B cell (primary cell): ENCODE data around the gene PHF19. TPM values are rescaled to one million over a fixed set of nuclear protein-coding genes. Genes with fewer than 3 reads are reported as not detected.

Source experiments
- ATAC-seq: fragments of 200-7000 bp; cut with Tn5 transposase; one replicate; pipeline ENCODE4 v1.10.0; 2021; ENCODE audit warnings: low read depth, mild to moderate bottlenecking, moderate number of reproducible peaks, moderate library complexity
- CTCF ChIA-PET: fragments of 350-600 bp; sonication (Branson Sonifier 250); formaldehyde crosslinking; loops from one replicate; lab custom pipeline; 2021; ENCODE audit warnings: antibody characterized with exemption, inconsistent platforms; lab: Charles Lee
- POLR2A ChIA-PET: fragments of 350-600 bp; sonication (Branson Sonifier 250); formaldehyde crosslinking; loops from one replicate; lab custom pipeline; 2021; ENCODE audit warnings: antibody characterized with exemption; lab: Charles Lee
- DNase-seq: peaks from one replicate; pipeline ENCODE4 v3.0.0; 2013
- H2AFZ ChIP-seq: 2 replicates; pipeline ENCODE4 v1.6.1; 2012; ENCODE audit warnings: mild to moderate bottlenecking, low read depth, low read length; ENCODE audit not compliant: insufficient read depth, poor library complexity, severe bottlenecking
- H3K27ac ChIP-seq, 2 donors: 1 replicate in 1 of 2; 2 replicates in 1 of 2; pipeline ENCODE4 v1.5.1; 2012 to 2013; ENCODE audit warnings: low read length in 2 of 2, mild to moderate bottlenecking in 2 of 2, moderate library complexity in 1 of 2
- H3K27me3 ChIP-seq, 4 experiments: fragments of 200-600 bp in 1 of 4; sonication (generic) in 1 of 4; replicated peaks in 1 of 4; 1 replicate in 2 of 4; 2 replicates in 2 of 4; pipeline versions ENCODE4 v1.6.1 to v1.7.0; 2013 to 2016; ENCODE audit warnings: low read length in 3 of 4, mild to moderate bottlenecking in 2 of 4, mixed read lengths in 1 of 4, moderate library complexity in 1 of 4; ENCODE audit not compliant: insufficient read depth in 4 of 4, control insufficient read depth in 3 of 4; ENCODE audit errors: control extremely low read depth in 1 of 4
- H3K36me3 ChIP-seq, 2 experiments: replicated peaks in 1 of 2; 1 replicate in 1 of 2; 2 replicates in 1 of 2; pipeline versions ENCODE4 v1.6.1 to v1.7.1; 2013; ENCODE audit warnings: low read length in 1 of 2; ENCODE audit not compliant: insufficient read depth in 2 of 2, control insufficient read depth in 1 of 2; ENCODE audit errors: control extremely low read depth in 1 of 2, extremely low read depth in 1 of 2
- H3K4me1 ChIP-seq, 2 donors: fragments of 200-600 bp in 1 of 2; sonication (generic) in 1 of 2; 1 replicate in 1 of 2; 2 replicates in 1 of 2; pipeline versions ENCODE4 v1.5.1 to v1.6.1; 2013 to 2017; ENCODE audit warnings: low read length in 2 of 2; ENCODE audit not compliant: control insufficient read depth in 2 of 2, insufficient read depth in 2 of 2
- H3K4me2 ChIP-seq: replicated peaks from 2 replicates; pipeline ENCODE3; 2012; ENCODE audit warnings: mild to moderate bottlenecking, low read depth, low read length; ENCODE audit not compliant: poor library complexity, severe bottlenecking
- H3K4me3 ChIP-seq, 5 experiments: fragments of 200-600 bp in 1 of 5; sonication (generic) in 1 of 5; 1 replicate in 3 of 5; 2 replicates in 2 of 5; pipeline versions ENCODE4 v1.5.1 to v1.7.0; 2011 to 2016; ENCODE audit warnings: low read length in 4 of 5, mild to moderate bottlenecking in 4 of 5, low read depth in 2 of 5, control low read depth in 1 of 5, moderate library complexity in 1 of 5; ENCODE audit not compliant: insufficient read depth in 1 of 5; ENCODE audit errors: control extremely low read depth in 1 of 5, extremely low read depth in 1 of 5
- H3K79me2 ChIP-seq: fragments of 200-600 bp; sonication (generic); one replicate; pipeline ENCODE4 v1.6.0; 2016; ENCODE audit warnings: low read length; ENCODE audit not compliant: control insufficient read depth, insufficient read depth
- H3K9ac ChIP-seq: fragments of 200-600 bp; sonication (generic); 2 replicates; pipeline ENCODE4 v1.6.1; 2017; ENCODE audit warnings: mild to moderate bottlenecking, low read length, moderate library complexity
- H3K9me3 ChIP-seq, 3 donors: one replicate each; pipeline versions ENCODE4 v1.6.1 to v1.7.1; 2013; ENCODE audit warnings: low read length in 2 of 3; ENCODE audit not compliant: control insufficient read depth in 2 of 3, insufficient read depth in 1 of 3; ENCODE audit errors: control extremely low read depth in 1 of 3
- H4K20me1 ChIP-seq: 2 replicates; pipeline ENCODE4 v1.6.0; 2012; ENCODE audit warnings: mild to moderate bottlenecking, low read length; ENCODE audit not compliant: insufficient read depth, control insufficient read depth, poor library complexity, severe bottlenecking
- H3K27ac Mint-ChIP-seq: one replicate; pipeline ENCODE4 v1.8.0; 2021; ENCODE audit warnings: mixed read lengths
- H3K27me3 Mint-ChIP-seq: one replicate; pipeline ENCODE4 v1.8.0; 2021; ENCODE audit warnings: mixed read lengths
- H3K4me1 Mint-ChIP-seq: one replicate; pipeline ENCODE4 v1.8.0; 2021; ENCODE audit warnings: mixed read lengths
- H3K4me3 Mint-ChIP-seq: one replicate; pipeline ENCODE4 v1.8.0; 2021; ENCODE audit warnings: mixed read lengths
- H3K9me3 Mint-ChIP-seq: one replicate; pipeline ENCODE4 v1.8.0; 2022; ENCODE audit warnings: mixed read lengths; ENCODE audit not compliant: insufficient read depth
- CTCF ChIP-seq: fragments of 200-600 bp; IDR thresholded peaks from one replicate; pipeline ENCODE4 v1.8.0; 2022; ENCODE audit warnings: antibody characterized with exemption, mild to moderate bottlenecking
- EZH2 ChIP-seq: IDR thresholded peaks from 2 replicates; pipeline ENCODE4 v1.6.1; 2012; ENCODE audit warnings: borderline replicate concordance, low read depth, mild to moderate bottlenecking, moderate library complexity, low read length; ENCODE audit not compliant: insufficient read depth, poor library complexity, severe bottlenecking
- WGBS: methylation state at CpG from one replicate; pipeline ENCODE4 v1.1.5; 2013; ENCODE audit warnings: missing lambda C conversion rate; ENCODE audit not compliant: insufficient coverage; 5-methylcytosine and 5-hydroxymethylcytosine counted together
- intact Hi-C: fragments of 100-400 bp; cut with micrococcal nuclease; formaldehyde crosslinking; loops from one replicate; pipeline ENCODE4 v1.10.0; 2022
- polyA plus RNA-seq: library from polyadenylated mRNA; depleted of rRNA; stranded (reverse); fragments of >200 nt; gene quantifications from 2 replicates; pipeline ENCODE4 v1.2.3, GENCODE V29; 2012
- total RNA-seq, 2 donors: library from RNA; stranded (reverse); fragments of 120-200 nt in 1 of 2; gene quantifications; 1 replicate in 1 of 2; 2 replicates in 1 of 2; pipeline versions ENCODE4 v1.2.3 to v1.2.4, GENCODE V29; 2013 to 2022

The PHF19 gene
- total and polyA plus RNA-seq, 2 donors (not counting 1 experiment from before 2014, with no cell fraction given) = 17.0 to 20.9 TPM

GRCh38 chr9:120842685-120843485 is 34.1 kb downstream of the PHF19 start, which contains the start of gene PSMD5:
TSS of gene PSMD5 (minus strand) at chr9:120842922. CDS start at chr9:120842909, 13 bp downstream.
- H4K20me1 ChIP-seq = peaks cover 7% of the 10 kb centered on the region
- H3K27me3 Mint-ChIP-seq = no peaks in the 10 kb centered on the region

More at GRCh38 chr9:120842685-120843485, 34.1 kb downstream of the PHF19 start, which contains the start of gene PSMD5:
- DNase-seq (peak; percentile 96), ATAC-seq (peak; percentile 98)
- Histone ChIP-seq H3K9me3 (peaks cover 0 to 21% (median 0%) of the 10 kb centered on the region in 3 donors), H3K4me1 (peaks cover 21 to 23% of the 10 kb centered on the region in 2 donors), H3K27me3 (no peaks in the 10 kb centered on the region), H3K4me3 (peak within 1 kb of the TSS; percentile 68 to 99 (median 82)), H3K79me2 (peaks cover 72% of the 10 kb centered on the region), H3K4me2 (peak within 1 kb of the TSS; percentile 89), H3K27ac (peak within 1 kb of the TSS; percentile 89), H3K9ac (peak within 1 kb of the TSS; percentile 85), H2AFZ (peak within 1 kb of the TSS; percentile 99), H3K36me3 (peaks cover 6 to 13% of the 10 kb centered on the region in 2 experiments)
- peak within 1 kb of the TSS; percentile 95 for H3K27ac Mint-ChIP-seq
- TF ChIP-seq CTCF (no peak), EZH2 (no peak)
- ChIA-PET POLR2A (interaction anchor here (0.6 to 1.7 kb wide), 2 partner anchors 50 to 87 kb away, joined by 4 to 5 read pairs; partner anchors contain the start of gene FBXW2), CTCF (interaction anchor here (0.7 to 1.0 kb wide), 3 partner anchors 20 to 95 kb away, joined by 3 to 4 read pairs (median 4); no protein-coding TSS in a partner anchor)
- peak within 1 kb of the TSS; percentile 90 for H3K4me3 Mint-ChIP-seq
- WGBS = 12% methylated on average over 61 of the region's 62 CpGs
- H3K4me1 Mint-ChIP-seq = peaks cover 27% of the 10 kb centered on the region
- intact Hi-C loops = loop anchor here (1.0 to 5.0 kb wide), 6 partner anchors 25 to 279 kb away; partner anchors contain the start of genes CNTRL, FBXW2 and MEGF9
- H3K9me3 Mint-ChIP-seq = no peaks in the 10 kb centered on the region
